Suprapubic skin (tissue), 4 donors: ENCODE measurements around the gene PLA2G6.
A peak's percentile ranks its signal among the peaks of the same experiment; 100 is the strongest.

Experiments
- CTCF ChIP-seq, 2 donors: fragments of 200-600 bp in 1 of 2; fragments of 450-650 bp in 1 of 2; sonication (generic) in 1 of 2; IDR thresholded peaks; one replicate each; pipeline ENCODE4 v1.5.1; 2016 to 2019; ENCODE audit warnings: antibody characterized with exemption in 2 of 2, mild to moderate bottlenecking in 1 of 2, moderate library complexity in 1 of 2
- POLR2A ChIP-seq, 2 donors: fragments of 450-650 bp; IDR thresholded peaks; one replicate each; pipeline ENCODE4 v1.6.1; 2017; ENCODE audit warnings: antibody characterized with exemption in 2 of 2, mild to moderate bottlenecking in 2 of 2, moderate library complexity in 2 of 2
- POLR2AphosphoS5 ChIP-seq, 3 donors: sonication (generic); formaldehyde crosslinking; IDR thresholded peaks; one replicate each; pipeline ENCODE4 v1.6.1; 2017; ENCODE audit warnings: antibody characterized with exemption in 3 of 3

GRCh38 chr22:38080850-38081635 is 100.6 kb downstream of the PLA2G6 start:
- TF ChIP-seq CTCF (IDR thresholded peaks at IDR 0.05): no peak
- TF ChIP-seq POLR2A (IDR thresholded peaks at IDR 0.05): no peak
- peak in 1 of 3 donors; percentile 35 for TF ChIP-seq POLR2AphosphoS5 (IDR thresholded peaks at IDR 0.05)
